ENCODE measurements around the gene ZNRF3. TPM values are rescaled to one million over a fixed set of nuclear protein-coding genes. Genes with fewer than 3 reads are reported as not detected.

Gene ZNRF3
- total and polyA plus RNA-seq, 2 experiments from 2014 or later: 0.56 to 3.9 TPM

DNA sequence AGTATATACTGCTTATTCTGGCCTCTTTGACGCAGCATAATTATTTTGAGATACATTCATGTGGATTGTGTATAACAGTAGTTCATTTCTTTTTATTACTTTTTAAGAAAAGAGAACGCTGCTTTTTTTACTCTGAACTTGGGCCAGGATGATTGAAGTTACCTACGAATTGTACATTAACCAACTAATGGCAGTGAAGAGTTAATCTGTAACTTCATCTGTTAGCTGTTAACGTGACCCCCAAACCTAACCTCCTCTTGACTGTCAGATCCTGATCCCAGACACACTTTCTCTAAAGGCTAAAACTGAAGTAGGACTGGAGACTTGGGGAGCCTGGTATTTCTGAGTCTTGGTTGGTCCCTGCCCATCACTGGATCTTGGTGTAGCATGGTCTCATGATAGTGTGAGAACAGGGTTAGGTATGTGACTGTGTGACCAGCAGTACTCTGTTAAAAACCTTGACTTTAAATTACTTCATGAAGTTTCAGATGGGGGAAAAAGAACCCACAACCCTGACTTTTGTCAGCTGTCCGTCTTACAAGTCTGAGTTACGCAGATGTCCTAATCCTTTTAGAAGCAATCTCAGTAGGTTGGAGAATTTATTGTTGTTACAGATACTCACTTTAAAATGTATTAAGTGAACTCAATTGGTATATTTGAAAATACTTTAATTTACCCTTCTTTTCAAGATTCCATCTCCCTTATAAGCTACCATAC lies 138.9 kb downstream of the ZNRF3 start:
- H3K4me1 ChIP-seq (ENCODE audit: insufficient read depth): no peaks in the 10 kb centered on the region
- TF ChIP-seq EZH2phosphoT487 (IDR thresholded peaks at IDR 0.05; ENCODE audit: insufficient read depth, low read depth): no peak
- no peak for TF ChIP-seq EZH2 (IDR thresholded peaks at IDR 0.05; ENCODE audit: insufficient read depth, poor library complexity, severe bottlenecking)
- H3K9me3 ChIP-seq (ENCODE audit: low read depth): no peaks in the 10 kb centered on the region
- no peak overlapping the region for H3K9ac ChIP-seq
- H3F3A ChIP-seq (ENCODE audit: insufficient read depth): no peaks in the 10 kb centered on the region
- no peak overlapping the region for H3K4me3 ChIP-seq
- DNase-seq: no peak
- H3K36me3 ChIP-seq (ENCODE audit: low read depth): no peaks in the 10 kb centered on the region
- no peaks in the 10 kb centered on the region for H3K27me3 ChIP-seq (replicated peaks; ENCODE audit: insufficient read depth)
- H3K79me2 ChIP-seq (ENCODE audit: insufficient read depth): no peaks in the 10 kb centered on the region
- H3K9me2 ChIP-seq (ENCODE audit: insufficient read depth): no peaks in the 10 kb centered on the region
- no peak overlapping the region for H2AFZ ChIP-seq
- no peak overlapping the region for H3K4me2 ChIP-seq (ENCODE audit: unreplicated experiment)
- in situ Hi-C loops (cut with MboI): no loop called here
- H4K20me1 ChIP-seq (ENCODE audit: insufficient read depth): no peaks in the 10 kb centered on the region
- no peak overlapping the region for H3K27ac ChIP-seq
- 84 to 88% methylated on average over 6 of the region's 6 CpGs for WGBS, 2 experiments (ENCODE audit: low coverage in 1 of 2, low lambda C conversion rate in 2 of 2, missing lambda C conversion rate in 2 of 2)

DNA sequence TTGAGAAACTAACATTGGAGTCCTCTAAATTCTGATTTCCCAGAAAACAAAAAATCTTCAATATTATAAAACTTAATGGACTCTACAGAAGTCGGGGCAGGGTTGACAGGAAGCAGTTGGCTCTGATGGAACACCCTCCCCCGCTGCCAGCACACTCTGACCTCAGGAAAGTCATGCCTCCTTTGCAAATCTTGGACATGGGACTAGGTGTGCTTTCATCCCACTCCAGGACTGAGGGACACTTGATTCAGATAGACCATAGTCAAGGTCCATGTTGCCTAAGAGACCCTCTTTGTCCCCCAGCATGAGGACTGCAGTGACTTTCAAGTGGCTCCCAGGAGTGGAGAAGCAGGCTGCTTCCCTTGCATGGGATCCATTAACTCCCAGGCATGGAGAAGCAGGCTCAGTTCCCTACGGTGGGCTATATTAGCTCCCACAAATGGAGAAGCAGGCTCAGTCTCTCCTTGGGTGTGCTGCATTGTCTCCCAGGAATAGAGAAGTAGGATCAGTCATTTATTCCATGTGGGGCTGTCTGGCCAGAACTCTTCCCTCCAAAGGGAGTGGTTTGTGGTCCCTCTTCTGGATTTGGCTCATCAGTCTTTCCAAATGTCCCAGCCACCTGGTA lies 139.9 kb downstream of the ZNRF3 start:
- no peak overlapping the region for H3K4me2 ChIP-seq (ENCODE audit: unreplicated experiment)
- in situ Hi-C loops (cut with MboI): no loop called here
- no peaks in the 10 kb centered on the region for H3K9me2 ChIP-seq (ENCODE audit: insufficient read depth)
- H3K27ac ChIP-seq: no peak overlapping the region
- no peaks in the 10 kb centered on the region for H3K4me1 ChIP-seq (ENCODE audit: insufficient read depth)
- no peaks in the 10 kb centered on the region for H3K79me2 ChIP-seq (ENCODE audit: insufficient read depth)
- H2AFZ ChIP-seq: no peak overlapping the region
- H3K9me3 ChIP-seq (ENCODE audit: low read depth): no peaks in the 10 kb centered on the region
- no peaks in the 10 kb centered on the region for H3K27me3 ChIP-seq (replicated peaks; ENCODE audit: insufficient read depth)
- H3K4me3 ChIP-seq: no peak overlapping the region
- no peaks in the 10 kb centered on the region for H3K36me3 ChIP-seq (ENCODE audit: low read depth)
- no peak for TF ChIP-seq EZH2 (IDR thresholded peaks at IDR 0.05; ENCODE audit: insufficient read depth, poor library complexity, severe bottlenecking)
- no peak for DNase-seq
- no peaks in the 10 kb centered on the region for H4K20me1 ChIP-seq (ENCODE audit: insufficient read depth)
- 51 to 52% methylated on average over 3 of the region's 3 CpGs for WGBS, 2 experiments (ENCODE audit: low coverage in 1 of 2, low lambda C conversion rate in 2 of 2, missing lambda C conversion rate in 2 of 2)
- H3F3A ChIP-seq (ENCODE audit: insufficient read depth): no peaks in the 10 kb centered on the region
- no peak overlapping the region for H3K9ac ChIP-seq

- WGBS, 2 experiments (ENCODE audit: low coverage in 1 of 2, low lambda C conversion rate in 2 of 2, missing lambda C conversion rate in 2 of 2): 93 to 96% methylated on average over 3 of the region's 3 CpGs
These were observed 143.2 kb downstream of the ZNRF3 start for GRCh38 chr22:29026579-29026978.

GRCh38 chr22:29028468-29028867 lies 145.1 kb downstream of the ZNRF3 start:
- Histone ChIP-seq H3K9me2 (ENCODE audit: insufficient read depth) (no peaks in the 10 kb centered on the region), H3K36me3 (ENCODE audit: low read depth) (no peaks in the 10 kb centered on the region), H3K79me2 (ENCODE audit: insufficient read depth) (no peaks in the 10 kb centered on the region), H3K9ac (no peak overlapping the region), H3K27ac (no peak overlapping the region), H3K27me3 (replicated peaks; ENCODE audit: insufficient read depth) (no peaks in the 10 kb centered on the region), H3K4me1 (ENCODE audit: insufficient read depth) (peaks cover 27% of the 10 kb centered on the region), H3F3A (ENCODE audit: insufficient read depth) (no peaks in the 10 kb centered on the region; the same call in 1 of the 2 replicates), H3K4me3 (no peak overlapping the region), H3K4me2 (ENCODE audit: unreplicated experiment) (no peak overlapping the region), H3K9me3 (ENCODE audit: low read depth) (no peaks in the 10 kb centered on the region), H4K20me1 (ENCODE audit: insufficient read depth) (no peaks in the 10 kb centered on the region), H2AFZ (no peak overlapping the region)
- WGBS, 2 experiments (ENCODE audit: low coverage in 1 of 2, low lambda C conversion rate in 2 of 2, missing lambda C conversion rate in 2 of 2): 93 to 96% methylated on average over 4 of the region's 4 CpGs
- DNase-seq: no peak
- in situ Hi-C loops (cut with MboI): loop anchor here (25.0 kb wide), 1 partner anchor 416 kb away; no protein-coding TSS in a partner anchor
- TF ChIP-seq EZH2 (IDR thresholded peaks at IDR 0.05; ENCODE audit: insufficient read depth, poor library complexity, severe bottlenecking) (no peak), EZH2phosphoT487 (IDR thresholded peaks at IDR 0.05; ENCODE audit: insufficient read depth, low read depth) (no peak)

More at GRCh38 chr22:29026579-29026978, 143.2 kb downstream of the ZNRF3 start:
- H3K27ac ChIP-seq: no peak overlapping the region
- H2AFZ ChIP-seq: no peak overlapping the region
- no peak overlapping the region for H3K9ac ChIP-seq
- no peaks in the 10 kb centered on the region for H3K27me3 ChIP-seq (replicated peaks; ENCODE audit: insufficient read depth)
- no peak overlapping the region for H3K4me2 ChIP-seq (ENCODE audit: unreplicated experiment)
- no peaks in the 10 kb centered on the region for H3K36me3 ChIP-seq (ENCODE audit: low read depth)
- H3K4me1 ChIP-seq (ENCODE audit: insufficient read depth): peaks cover 13% of the 10 kb centered on the region
- no peak overlapping the region for H3K4me3 ChIP-seq
- no peaks in the 10 kb centered on the region for H3K9me2 ChIP-seq (ENCODE audit: insufficient read depth)
- TF ChIP-seq EZH2 (IDR thresholded peaks at IDR 0.05; ENCODE audit: insufficient read depth, poor library complexity, severe bottlenecking) (no peak), EZH2phosphoT487 (IDR thresholded peaks at IDR 0.05; ENCODE audit: insufficient read depth, low read depth) (no peak)
- in situ Hi-C loops (cut with MboI): loop anchor here (25.0 kb wide), 1 partner anchor 414 kb away; no protein-coding TSS in a partner anchor
- no peaks in the 10 kb centered on the region for H4K20me1 ChIP-seq (ENCODE audit: insufficient read depth)
- H3F3A ChIP-seq (ENCODE audit: insufficient read depth): no peaks in the 10 kb centered on the region
- H3K79me2 ChIP-seq (ENCODE audit: insufficient read depth): no peaks in the 10 kb centered on the region
- no peak for DNase-seq
- no peaks in the 10 kb centered on the region for H3K9me3 ChIP-seq (ENCODE audit: low read depth)
